Measurements from ENCODE around the gene COG7.
"Not testable (repeated sequence)": the region's sequence is repeated elsewhere in the genome, so short reads cannot be mapped to it uniquely, and the experiment has no call there.

Gene COG7

GRCh38 chr16:23409522-23409921, 43.5 kb downstream of the COG7 start:
- no peak for DNase-seq (ENCODE audit: low read depth in 2 of 2)

GRCh38 chr16:23408823-23409298, 44.1 kb downstream of the COG7 start:
- DNase-seq (ENCODE audit: low read depth in 2 of 2): no peak

- no peak for DNase-seq (ENCODE audit: low read depth in 2 of 2)
These were observed 44.7 kb downstream of the COG7 start for GRCh38 chr16:23408242-23408822.

GRCh38 chr16:23407436-23408127, 45.4 kb downstream of the COG7 start:
- no peak for DNase-seq (ENCODE audit: low read depth in 2 of 2)

GRCh38 chr16:23406546-23407240, 46.3 kb downstream of the COG7 start:
- no peak for DNase-seq (ENCODE audit: low read depth in 2 of 2)

GRCh38 chr16:23406024-23406423, 47.0 kb downstream of the COG7 start:
- no peak for DNase-seq (ENCODE audit: low read depth in 2 of 2)

- no peak for DNase-seq (ENCODE audit: low read depth in 2 of 2)
These were observed 49.4 kb downstream of the COG7 start for GRCh38 chr16:23403547-23403946.

GRCh38 chr16:23402100-23402499, 50.9 kb downstream of the COG7 start:
- DNase-seq (ENCODE audit: low read depth in 2 of 2): no peak

- no peak for DNase-seq (ENCODE audit: low read depth in 2 of 2)
These were observed 51.9 kb downstream of the COG7 start for GRCh38 chr16:23401139-23401538.

- DNase-seq (ENCODE audit: low read depth in 2 of 2): not testable (repeated sequence)
These were observed 52.5 kb downstream of the COG7 start for GRCh38 chr16:23400447-23400846.

GRCh38 chr16:23398987-23399805, 53.8 kb downstream of the COG7 start:
- no peak for DNase-seq (ENCODE audit: low read depth in 2 of 2)

- DNase-seq (ENCODE audit: low read depth in 2 of 2): no peak
These were observed 55.5 kb downstream of the COG7 start for GRCh38 chr16:23397464-23397863.

GRCh38 chr16:23395732-23396131, 57.3 kb downstream of the COG7 start:
- DNase-seq (ENCODE audit: low read depth in 2 of 2): no peak

- DNase-seq (ENCODE audit: low read depth in 2 of 2): no peak
These were observed 58.7 kb downstream of the COG7 start for GRCh38 chr16:23394141-23394831.

GRCh38 chr16:23392223-23392600, 60.8 kb downstream of the COG7 start:
- DNase-seq (ENCODE audit: low read depth in 2 of 2): no peak

- DNase-seq (ENCODE audit: low read depth in 2 of 2): no peak
These were observed 61.4 kb downstream of the COG7 start for GRCh38 chr16:23391381-23392222.

GRCh38 chr16:23389936-23390335, 63.1 kb downstream of the COG7 start:
- DNase-seq (ENCODE audit: low read depth in 2 of 2): not testable (repeated sequence)

- DNase-seq (ENCODE audit: low read depth in 2 of 2): no peak
These were observed 63.8 kb downstream of the COG7 start for GRCh38 chr16:23389201-23389600.

GRCh38 chr16:23388786-23389185, 64.2 kb downstream of the COG7 start:
- DNase-seq (ENCODE audit: low read depth in 2 of 2): no peak

GRCh38 chr16:23387666-23388065, 65.3 kb downstream of the COG7 start:
- no peak for DNase-seq (ENCODE audit: low read depth in 2 of 2)

GRCh38 chr16:23385441-23385840, 67.5 kb downstream of the COG7 start:
- DNase-seq (ENCODE audit: low read depth in 2 of 2): no peak
